GM21576 (cell line): ENCODE results near the gene ZNF17.
"Not testable (repeated sequence)": the region's sequence is repeated elsewhere in the genome, so short reads cannot be mapped to it uniquely, and the experiment has no call there.

Experiments used
- ATAC-seq: cut with Tn5 transposase; IDR thresholded peaks from one replicate; pipeline ENCODE4 v1.9.1; 2021; ENCODE audit warnings: mild to moderate bottlenecking, moderate library complexity; ENCODE audit not compliant: unreplicated experiment

Gene ZNF17

GRCh38 chr19:57410877-57411671 is at the start of gene ZNF17:
Gene ZNF17 (plus strand): TSS chr19:57411161. CDS start chr19:57413616, 2,455 bp downstream.
- ATAC-seq, result peak; percentile 96

GRCh38 chr19:57362419-57362818 is 48.5 kb upstream of the ZNF17 start:
- no peak for ATAC-seq

GRCh38 chr19:57362997-57363687 is 47.8 kb upstream of the ZNF17 start, which contains the start of the genes TRAPPC2B and ZNF547:
Gene TRAPPC2B (plus strand): TSS chr19:57363551. CDS start chr19:57364834, 1,283 bp downstream.
Gene ZNF547 (plus strand): TSS chr19:57363551. CDS start chr19:57368556, 5,005 bp downstream.
- ATAC-seq, result peak; percentile 94

- no peak for ATAC-seq
These were observed 47.2 kb upstream of the ZNF17 start for GRCh38 chr19:57363688-57364181.

GRCh38 chr19:57366776-57367175 is 44.2 kb upstream of the ZNF17 start:
- ATAC-seq, result no peak

GRCh38 chr19:57374179-57374578 is 36.8 kb upstream of the ZNF17 start:
- ATAC-seq, result no peak

- not testable (repeated sequence) for ATAC-seq
These were observed 36.3 kb upstream of the ZNF17 start for GRCh38 chr19:57374647-57375046.

- ATAC-seq, result no peak
These were observed 34.8 kb upstream of the ZNF17 start for GRCh38 chr19:57376151-57376550.

- ATAC-seq, result no peak
These were observed 33.3 kb upstream of the ZNF17 start for GRCh38 chr19:57377498-57378146.

GRCh38 chr19:57380923-57381322 is 30.0 kb upstream of the ZNF17 start:
- ATAC-seq, result no peak

- no peak for ATAC-seq
These were observed 28.0 kb upstream of the ZNF17 start for GRCh38 chr19:57382806-57383488.

- no peak for ATAC-seq
These were observed 21.7 kb upstream of the ZNF17 start for GRCh38 chr19:57389194-57389729.

GRCh38 chr19:57389730-57390598 is 21.0 kb upstream of the ZNF17 start, which contains the start of gene ZNF548:
Gene ZNF548 (plus strand): TSS chr19:57389854. CDS start chr19:57390100, 246 bp downstream.
- ATAC-seq, result peak; percentile 96

GRCh38 chr19:57395710-57396109 is 15.3 kb upstream of the ZNF17 start:
- ATAC-seq, result no peak

GRCh38 chr19:57398868-57399267 is 12.1 kb upstream of the ZNF17 start:
- no peak for ATAC-seq

- ATAC-seq, result no peak
These were observed 7.0 kb upstream of the ZNF17 start for GRCh38 chr19:57403737-57404563.

GRCh38 chr19:57406516-57407123 is 4.3 kb upstream of the ZNF17 start:
- ATAC-seq, result peak; percentile 42

- ATAC-seq, result no peak
These were observed 8.5 kb downstream of the ZNF17 start for GRCh38 chr19:57419439-57419838.
